Activated naive CD8-positive, alpha-beta T cell (primary cell): ENCODE results near the gene UBALD2.
"Not testable (repeated sequence)": the region's sequence is repeated elsewhere in the genome, so short reads cannot be mapped to it uniquely, and the experiment has no call there.

Experiments used
- H3K27ac Mint-ChIP-seq: one replicate; pipeline ENCODE4 v1.8.0; 2021; ENCODE audit warnings: mixed read lengths
- H3K27me3 Mint-ChIP-seq: one replicate; pipeline ENCODE4 v1.8.0; 2021; ENCODE audit warnings: mixed read lengths
- H3K36me3 Mint-ChIP-seq: one replicate; pipeline ENCODE4 v1.8.0; 2021; ENCODE audit warnings: mixed read lengths
- H3K4me1 Mint-ChIP-seq: one replicate; pipeline ENCODE4 v1.8.0; 2021; ENCODE audit warnings: low read depth, mixed read lengths
- H3K4me3 Mint-ChIP-seq: one replicate; pipeline ENCODE4 v1.8.0; 2021; ENCODE audit warnings: mild to moderate bottlenecking, mixed read lengths
- H3K9me3 Mint-ChIP-seq: one replicate; pipeline ENCODE4 v1.8.0; 2021; ENCODE audit warnings: low read depth, mixed read lengths

UBALD2 gene

GRCh38 chr17:76264755-76265623 lies at the start of gene UBALD2:
UBALD2 (plus strand) TSS chr17:76265348; CDS start chr17:76265506, 158 bp downstream.
- H3K4me3 Mint-ChIP-seq = peak within 1 kb of the TSS; percentile 92
- peak within 1 kb of the TSS; percentile 99 for H3K27ac Mint-ChIP-seq
- H3K4me1 Mint-ChIP-seq = peaks cover 62% of the 10 kb centered on the region
- H3K9me3 Mint-ChIP-seq = no peaks in the 10 kb centered on the region
- no peaks in the 10 kb centered on the region for H3K27me3 Mint-ChIP-seq
- peaks cover 6% of the 10 kb centered on the region for H3K36me3 Mint-ChIP-seq

- H3K4me1 Mint-ChIP-seq = peaks cover 52% of the 10 kb centered on the region
- H3K36me3 Mint-ChIP-seq = peaks cover 8% of the 10 kb centered on the region
- no peak overlapping the region for H3K4me3 Mint-ChIP-seq
- H3K27me3 Mint-ChIP-seq = no peaks in the 10 kb centered on the region
- no peaks in the 10 kb centered on the region for H3K9me3 Mint-ChIP-seq
- H3K27ac Mint-ChIP-seq = no peak overlapping the region
These were observed 48.1 kb upstream of the UBALD2 start for GRCh38 chr17:76217081-76217480.

GRCh38 chr17:76219670-76220383 lies 45.3 kb upstream of the UBALD2 start:
- Mint-ChIP-seq H3K36me3 (peaks cover 8% of the 10 kb centered on the region), H3K27ac (no peak overlapping the region), H3K27me3 (no peaks in the 10 kb centered on the region), H3K9me3 (no peaks in the 10 kb centered on the region), H3K4me1 (peaks cover 44% of the 10 kb centered on the region), H3K4me3 (no peak overlapping the region)

GRCh38 chr17:76223802-76224201 lies 41.3 kb upstream of the UBALD2 start:
- Mint-ChIP-seq H3K9me3 (no peaks in the 10 kb centered on the region), H3K4me3 (no peak overlapping the region), H3K36me3 (peaks cover 10% of the 10 kb centered on the region), H3K27ac (peak overlapping the region; percentile 61), H3K4me1 (peaks cover 34% of the 10 kb centered on the region), H3K27me3 (no peaks in the 10 kb centered on the region)

- not testable (repeated sequence) for H3K9me3 Mint-ChIP-seq, H3K4me3 Mint-ChIP-seq, H3K27me3 Mint-ChIP-seq, H3K27ac Mint-ChIP-seq
- peaks cover 17% of the 10 kb centered on the region for H3K36me3 Mint-ChIP-seq
- H3K4me1 Mint-ChIP-seq = peaks cover 38% of the 10 kb centered on the region
These were observed 39.6 kb upstream of the UBALD2 start for GRCh38 chr17:76225373-76226086.

- not testable (repeated sequence) for H3K4me3 Mint-ChIP-seq, H3K27ac Mint-ChIP-seq, H3K27me3 Mint-ChIP-seq, H3K9me3 Mint-ChIP-seq
- Mint-ChIP-seq H3K4me1 (peaks cover 38% of the 10 kb centered on the region), H3K36me3 (peaks cover 19% of the 10 kb centered on the region)
These were observed 38.4 kb upstream of the UBALD2 start for GRCh38 chr17:76226749-76227148.

- peak overlapping the region; percentile 28 for H3K27ac Mint-ChIP-seq
- peaks cover 51% of the 10 kb centered on the region for H3K4me1 Mint-ChIP-seq
These were observed 32.8 kb upstream of the UBALD2 start for GRCh38 chr17:76232342-76232741.

GRCh38 chr17:76233588-76234353 lies 31.4 kb upstream of the UBALD2 start:
- peaks cover 55% of the 10 kb centered on the region for H3K4me1 Mint-ChIP-seq
- H3K4me3 Mint-ChIP-seq = no peak overlapping the region
- H3K36me3 Mint-ChIP-seq = peaks cover 15% of the 10 kb centered on the region
- peak overlapping the region; percentile 66 for H3K27ac Mint-ChIP-seq
- H3K27me3 Mint-ChIP-seq = no peaks in the 10 kb centered on the region
- no peaks in the 10 kb centered on the region for H3K9me3 Mint-ChIP-seq

More at GRCh38 chr17:76232342-76232741, 32.8 kb upstream of the UBALD2 start:
- H3K9me3 Mint-ChIP-seq = no peaks in the 10 kb centered on the region
- peaks cover 19% of the 10 kb centered on the region for H3K36me3 Mint-ChIP-seq
- H3K27me3 Mint-ChIP-seq = no peaks in the 10 kb centered on the region
- no peak overlapping the region for H3K4me3 Mint-ChIP-seq

GRCh38 chr17:76234354-76234679 lies 30.8 kb upstream of the UBALD2 start:
- peak overlapping the region; percentile 66 for H3K27ac Mint-ChIP-seq
- peaks cover 12% of the 10 kb centered on the region for H3K36me3 Mint-ChIP-seq
- peaks cover 54% of the 10 kb centered on the region for H3K4me1 Mint-ChIP-seq
- no peaks in the 10 kb centered on the region for H3K27me3 Mint-ChIP-seq
- H3K9me3 Mint-ChIP-seq = no peaks in the 10 kb centered on the region
- no peak overlapping the region for H3K4me3 Mint-ChIP-seq

- peak overlapping the region; percentile 58 for H3K27ac Mint-ChIP-seq
- H3K27me3 Mint-ChIP-seq = no peaks in the 10 kb centered on the region
- H3K4me1 Mint-ChIP-seq = peaks cover 49% of the 10 kb centered on the region
- peaks cover 6% of the 10 kb centered on the region for H3K36me3 Mint-ChIP-seq
- H3K4me3 Mint-ChIP-seq = no peak overlapping the region
- no peaks in the 10 kb centered on the region for H3K9me3 Mint-ChIP-seq
These were observed 29.3 kb upstream of the UBALD2 start for GRCh38 chr17:76235883-76236282.

GRCh38 chr17:76236603-76237002 lies 28.5 kb upstream of the UBALD2 start:
- peaks cover 52% of the 10 kb centered on the region for H3K4me1 Mint-ChIP-seq
- peaks cover 5% of the 10 kb centered on the region for H3K36me3 Mint-ChIP-seq
- no peaks in the 10 kb centered on the region for H3K9me3 Mint-ChIP-seq
- no peak overlapping the region for H3K4me3 Mint-ChIP-seq
- no peaks in the 10 kb centered on the region for H3K27me3 Mint-ChIP-seq
- H3K27ac Mint-ChIP-seq = peak overlapping the region; percentile 79

- Mint-ChIP-seq H3K9me3 (no peaks in the 10 kb centered on the region), H3K4me1 (peaks cover 52% of the 10 kb centered on the region), H3K4me3 (peak overlapping the region; percentile 86), H3K27me3 (no peaks in the 10 kb centered on the region), H3K36me3 (peaks cover 2% of the 10 kb centered on the region), H3K27ac (peak overlapping the region; percentile 86)
These were observed 27.3 kb upstream of the UBALD2 start for GRCh38 chr17:76237859-76238313.

GRCh38 chr17:76238847-76239537 lies 26.2 kb upstream of the UBALD2 start:
- Mint-ChIP-seq H3K36me3 (peaks cover 2% of the 10 kb centered on the region), H3K27ac (peak overlapping the region; percentile 86), H3K27me3 (no peaks in the 10 kb centered on the region), H3K9me3 (no peaks in the 10 kb centered on the region), H3K4me1 (peaks cover 58% of the 10 kb centered on the region), H3K4me3 (peak overlapping the region; percentile 86)
